Testis (tissue), 3 donors: ENCODE results near the gene LAMA3. TPM values are rescaled to one million over a fixed set of nuclear protein-coding genes. Genes with fewer than 3 reads are reported as not detected.

Experiments used
- DNase-seq: peaks from one replicate; pipeline ENCODE4 v3.0.0-alpha.2; 2019
- H3K27ac ChIP-seq, 2 donors: fragments of 200-600 bp; sonication (generic); one replicate each; pipeline ENCODE4 v1.5.1; 2019
- H3K27me3 ChIP-seq: fragments of 200-600 bp; sonication (generic); one replicate; pipeline ENCODE4 v1.5.1; 2019
- H3K36me3 ChIP-seq: fragments of 200-600 bp; sonication (generic); one replicate; pipeline ENCODE4 v1.5.1; 2017; ENCODE audit warnings: low read depth; ENCODE audit errors: missing control alignments
- H3K4me1 ChIP-seq: fragments of 200-600 bp; sonication (generic); one replicate; pipeline ENCODE4 v1.5.1; 2019
- H3K4me3 ChIP-seq, 2 donors: fragments of 200-600 bp; sonication (generic); one replicate each; pipeline ENCODE4 v1.5.1; 2017 to 2019
- H3K9me3 ChIP-seq: fragments of 200-600 bp; sonication (generic); one replicate; pipeline ENCODE4 v1.5.1; 2017
- CTCF ChIP-seq, 3 experiments: fragments of 450-650 bp in 2 of 3; fragments of 200-600 bp in 1 of 3; sonication (generic) in 1 of 3; IDR thresholded peaks; one replicate each; pipeline ENCODE4 v1.5.1; 2016 to 2019; ENCODE audit warnings: antibody characterized with exemption in 3 of 3, mild to moderate bottlenecking in 2 of 3, moderate library complexity in 1 of 3
- POLR2A ChIP-seq: fragments of 450-650 bp; IDR thresholded peaks from one replicate; pipeline ENCODE4 v1.6.1; 2017; ENCODE audit warnings: antibody characterized with exemption, mild to moderate bottlenecking, moderate library complexity
- WGBS, 2 donors: methylation state at CpG; one replicate each; pipeline ENCODE4 v1.1.5; 2018; 5-methylcytosine and 5-hydroxymethylcytosine counted together
- intact Hi-C: fragments of 100-400 bp; cut with DNase I; formaldehyde crosslinking; loops from one replicate; pipeline ENCODE4 v1.15.1; 2023; ENCODE audit warnings: low total_unique reads
- polyA plus RNA-seq: library from polyadenylated mRNA; stranded (reverse); fragments of 350-450 nt; fragmentation: Illumina TruSeq; extraction: RNeasy Lipid Tissue Mini Kit (QIAGEN cat#74804); gene quantifications from one replicate; pipeline ENCODE4 v1.2.3, GENCODE V29; 2014; ENCODE audit warnings: low read depth, low replicate concordance; ENCODE audit not compliant: insufficient read depth
- total RNA-seq, 2 donors: library from RNA; depleted of rRNA; stranded (reverse); fragments of >200 nt; gene quantifications; one replicate each; pipeline ENCODE4 v1.2.3, GENCODE V29; 2016

LAMA3 gene
- total and polyA plus RNA-seq, 3 donors from 2014 or later: 11.9 to 22.1 (median 14.1) TPM

GRCh38 chr18:23859466-23860336 lies 170.4 kb downstream of the LAMA3 start:
- Histone ChIP-seq H3K36me3 (no peaks in the 10 kb centered on the region), H3K4me3 (no peak overlapping the region), H3K27ac (no peak overlapping the region), H3K27me3 (no peaks in the 10 kb centered on the region), H3K9me3 (no peaks in the 10 kb centered on the region), H3K4me1 (no peaks in the 10 kb centered on the region)
- DNase-seq: no peak
- no peak for TF ChIP-seq CTCF (IDR thresholded peaks at IDR 0.05)
- no peak for TF ChIP-seq POLR2A
- 95 to 96% methylated on average over 3 of the region's 3 CpGs for WGBS, 2 donors
- intact Hi-C loops: no loop called here

GRCh38 chr18:23861326-23861725 lies 172.1 kb downstream of the LAMA3 start:
- H3K27ac ChIP-seq: no peak overlapping the region
- H3K36me3 ChIP-seq: no peaks in the 10 kb centered on the region
- TF ChIP-seq CTCF (IDR thresholded peaks at IDR 0.05): no peak
- no peak for TF ChIP-seq POLR2A
- no peaks in the 10 kb centered on the region for H3K9me3 ChIP-seq
- DNase-seq: no peak
- H3K4me3 ChIP-seq: no peak overlapping the region
- 87 to 91% methylated on average over 6 of the region's 6 CpGs for WGBS, 2 donors
- no peaks in the 10 kb centered on the region for H3K4me1 ChIP-seq
- no peaks in the 10 kb centered on the region for H3K27me3 ChIP-seq
- intact Hi-C loops: no loop called here

GRCh38 chr18:23861805-23862470 lies 172.7 kb downstream of the LAMA3 start:
- intact Hi-C loops: no loop called here
- no peaks in the 10 kb centered on the region for H3K9me3 ChIP-seq
- DNase-seq: no peak
- TF ChIP-seq POLR2A (no peak), CTCF (IDR thresholded peaks at IDR 0.05) (no peak)
- no peaks in the 10 kb centered on the region for H3K27me3 ChIP-seq
- no peaks in the 10 kb centered on the region for H3K4me1 ChIP-seq
- 63 to 77% methylated on average over 6 of the region's 6 CpGs for WGBS, 2 donors
- no peaks in the 10 kb centered on the region for H3K36me3 ChIP-seq
- H3K4me3 ChIP-seq: no peak overlapping the region
- no peak overlapping the region for H3K27ac ChIP-seq

GRCh38 chr18:23864624-23865023 lies 175.4 kb downstream of the LAMA3 start:
- Histone ChIP-seq H3K27ac (no peak overlapping the region), H3K27me3 (no peaks in the 10 kb centered on the region), H3K4me3 (no peak overlapping the region), H3K4me1 (no peaks in the 10 kb centered on the region), H3K9me3 (no peaks in the 10 kb centered on the region), H3K36me3 (no peaks in the 10 kb centered on the region)
- TF ChIP-seq POLR2A (no peak), CTCF (IDR thresholded peaks at IDR 0.05) (no peak)
- WGBS, 2 donors: 91 to 92% methylated on average over 4 of the region's 4 CpGs
- intact Hi-C loops: no loop called here
- no peak for DNase-seq
